Neural progenitor cell (in vitro differentiated cells): ENCODE data around the gene CAPRIN2.

ENCODE experiments used
- EZH2 ChIP-seq: fragments of 200-600 bp; sonication (generic); IDR thresholded peaks from 2 replicates; pipeline ENCODE4 v1.6.1; 2017; ENCODE audit warnings: antibody characterized with exemption, mild to moderate bottlenecking, moderate library complexity
- TF ChIP-seq, protein P1 (sequence below): fragments of 200-600 bp; sonication (generic); IDR thresholded peaks from 2 replicates; pipeline ENCODE4 v1.5.1; 2017; ENCODE audit warnings: antibody characterized with exemption, mild to moderate bottlenecking

DNA sequence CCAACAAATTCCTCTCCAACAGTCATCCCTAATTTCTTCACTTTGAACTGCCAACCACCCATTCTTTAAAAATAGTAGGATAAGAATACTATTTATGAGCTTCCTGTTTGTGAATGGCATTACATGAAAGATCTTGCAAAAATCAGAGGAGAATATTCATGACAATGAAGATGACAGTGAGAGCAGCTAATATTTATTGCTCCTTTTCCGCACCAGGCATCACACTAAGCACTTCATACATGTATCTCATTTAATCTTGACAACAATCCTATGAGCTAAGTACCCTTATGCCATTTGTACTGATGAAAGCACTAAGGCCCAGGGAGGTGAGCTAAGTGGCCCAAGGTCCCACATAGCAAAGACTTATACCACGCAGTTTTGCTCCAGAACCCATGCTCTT, 37.3 kb upstream of the CAPRIN2 start:
- TF ChIP-seq, protein P1, sequence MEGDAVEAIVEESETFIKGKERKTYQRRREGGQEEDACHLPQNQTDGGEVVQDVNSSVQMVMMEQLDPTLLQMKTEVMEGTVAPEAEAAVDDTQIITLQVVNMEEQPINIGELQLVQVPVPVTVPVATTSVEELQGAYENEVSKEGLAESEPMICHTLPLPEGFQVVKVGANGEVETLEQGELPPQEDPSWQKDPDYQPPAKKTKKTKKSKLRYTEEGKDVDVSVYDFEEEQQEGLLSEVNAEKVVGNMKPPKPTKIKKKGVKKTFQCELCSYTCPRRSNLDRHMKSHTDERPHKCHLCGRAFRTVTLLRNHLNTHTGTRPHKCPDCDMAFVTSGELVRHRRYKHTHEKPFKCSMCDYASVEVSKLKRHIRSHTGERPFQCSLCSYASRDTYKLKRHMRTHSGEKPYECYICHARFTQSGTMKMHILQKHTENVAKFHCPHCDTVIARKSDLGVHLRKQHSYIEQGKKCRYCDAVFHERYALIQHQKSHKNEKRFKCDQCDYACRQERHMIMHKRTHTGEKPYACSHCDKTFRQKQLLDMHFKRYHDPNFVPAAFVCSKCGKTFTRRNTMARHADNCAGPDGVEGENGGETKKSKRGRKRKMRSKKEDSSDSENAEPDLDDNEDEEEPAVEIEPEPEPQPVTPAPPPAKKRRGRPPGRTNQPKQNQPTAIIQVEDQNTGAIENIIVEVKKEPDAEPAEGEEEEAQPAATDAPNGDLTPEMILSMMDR, result no peak
- TF ChIP-seq EZH2, result no peak
